GM23248 (cell line): ENCODE measurements around the gene ZNF226. TPM values are rescaled to one million over a fixed set of nuclear protein-coding genes. Genes with fewer than 3 reads are reported as not detected.
"Not testable (repeated sequence)": the region's sequence is repeated elsewhere in the genome, so short reads cannot be mapped to it uniquely, and the experiment has no call there.

Source experiments
- DNase-seq: peaks from one replicate; pipeline ENCODE4 v3.0.0-alpha.2; 2015
- H2AFZ ChIP-seq: fragments of 200-600 bp; sonication (generic); 2 replicates; pipeline ENCODE4 v1.6.1; 2016; ENCODE audit warnings: antibody characterized with exemption
- H3F3A ChIP-seq: fragments of 200-600 bp; sonication (generic); 2 replicates; pipeline ENCODE4 v1.6.1; 2016; ENCODE audit warnings: mild to moderate bottlenecking, antibody characterized with exemption, mixed run types; ENCODE audit not compliant: insufficient read depth
- H3K27ac ChIP-seq: fragments of 200-600 bp; sonication (generic); 2 replicates; pipeline ENCODE4 v1.5.1; 2016; ENCODE audit warnings: mild to moderate bottlenecking
- H3K27me3 ChIP-seq: fragments of 200-600 bp; sonication (generic); replicated peaks from 2 replicates; pipeline ENCODE4 v1.6.1; 2016; ENCODE audit warnings: mild to moderate bottlenecking; ENCODE audit not compliant: insufficient read depth
- H3K36me3 ChIP-seq: fragments of 200-600 bp; sonication (generic); 2 replicates; pipeline ENCODE4 v1.6.1; 2016; ENCODE audit warnings: low read depth, mild to moderate bottlenecking
- H3K4me1 ChIP-seq: fragments of 200-600 bp; sonication (generic); 2 replicates; pipeline ENCODE4 v1.6.1; 2016; ENCODE audit warnings: mild to moderate bottlenecking; ENCODE audit not compliant: insufficient read depth
- H3K4me2 ChIP-seq: fragments of 200-600 bp; sonication (generic); one replicate; pipeline ENCODE4 v1.6.1; 2016; ENCODE audit warnings: mild to moderate bottlenecking; ENCODE audit not compliant: unreplicated experiment
- H3K4me3 ChIP-seq: fragments of 200-600 bp; sonication (generic); 2 replicates; pipeline ENCODE4 v1.5.1; 2016; ENCODE audit warnings: mild to moderate bottlenecking
- H3K79me2 ChIP-seq: fragments of 200-600 bp; sonication (generic); 2 replicates; pipeline ENCODE4 v1.6.1; 2016; ENCODE audit warnings: mild to moderate bottlenecking; ENCODE audit not compliant: insufficient read depth
- H3K9ac ChIP-seq: fragments of 200-600 bp; sonication (generic); 2 replicates; pipeline ENCODE4 v1.6.1; 2016; ENCODE audit warnings: mild to moderate bottlenecking
- H3K9me2 ChIP-seq: fragments of 200-600 bp; sonication (generic); 2 replicates; pipeline ENCODE4 v1.6.1; 2016; ENCODE audit warnings: mixed run types, mild to moderate bottlenecking, moderate library complexity; ENCODE audit not compliant: insufficient read depth
- H3K9me3 ChIP-seq: fragments of 200-600 bp; sonication (generic); one replicate; pipeline ENCODE4 v1.6.1; 2017; ENCODE audit warnings: low read depth
- H4K20me1 ChIP-seq: fragments of 200-600 bp; sonication (generic); 2 replicates; pipeline ENCODE4 v1.6.0; 2016; ENCODE audit not compliant: insufficient read depth
- EZH2 ChIP-seq: fragments of 200-600 bp; sonication (generic); IDR thresholded peaks from 2 replicates; pipeline ENCODE4 v1.6.1; 2018; ENCODE audit warnings: antibody characterized with exemption, mild to moderate bottlenecking; ENCODE audit not compliant: insufficient read depth, poor library complexity, severe bottlenecking
- EZH2phosphoT487 ChIP-seq: fragments of 200-600 bp; sonication (generic); IDR thresholded peaks from 2 replicates; pipeline ENCODE4 v1.6.1; 2018; ENCODE audit warnings: antibody characterized with exemption, moderate library complexity, mild to moderate bottlenecking, low read depth; ENCODE audit not compliant: insufficient read depth
- WGBS, 2 experiments: methylation state at CpG; one replicate each; pipeline ENCODE4 v1.1.6; 2015 to 2017; ENCODE audit warnings: low lambda C conversion rate in 2 of 2, low coverage in 1 of 2; ENCODE audit errors: missing lambda C conversion rate in 2 of 2; 5-methylcytosine and 5-hydroxymethylcytosine counted together
- in situ Hi-C: fragments of 300-500 bp; cut with MboI; formaldehyde crosslinking; loops from 2 replicates; pipeline ENCODE4 v1.15.0; 2020
- polyA plus RNA-seq: library from polyadenylated mRNA; unstranded; fragments of >200 nt; fragmentation: Nextera tagmentation; extraction: Ambion mirVana; gene quantifications from 2 replicates; pipeline ENCODE4 v1.2.1, GENCODE V29; 2016
- total RNA-seq: library from RNA; depleted of rRNA; stranded (reverse); fragments of >200 nt; shearing (Covaris generic); gene quantifications from 2 replicates; pipeline ENCODE4 v1.2.3, GENCODE V29; 2014; rRNA removed

ZNF226 gene
- 20.1 and 32.5 TPM in 2 replicates for total RNA-seq
- polyA plus RNA-seq: 27.1 and 30.3 TPM in 2 replicates

DNA sequence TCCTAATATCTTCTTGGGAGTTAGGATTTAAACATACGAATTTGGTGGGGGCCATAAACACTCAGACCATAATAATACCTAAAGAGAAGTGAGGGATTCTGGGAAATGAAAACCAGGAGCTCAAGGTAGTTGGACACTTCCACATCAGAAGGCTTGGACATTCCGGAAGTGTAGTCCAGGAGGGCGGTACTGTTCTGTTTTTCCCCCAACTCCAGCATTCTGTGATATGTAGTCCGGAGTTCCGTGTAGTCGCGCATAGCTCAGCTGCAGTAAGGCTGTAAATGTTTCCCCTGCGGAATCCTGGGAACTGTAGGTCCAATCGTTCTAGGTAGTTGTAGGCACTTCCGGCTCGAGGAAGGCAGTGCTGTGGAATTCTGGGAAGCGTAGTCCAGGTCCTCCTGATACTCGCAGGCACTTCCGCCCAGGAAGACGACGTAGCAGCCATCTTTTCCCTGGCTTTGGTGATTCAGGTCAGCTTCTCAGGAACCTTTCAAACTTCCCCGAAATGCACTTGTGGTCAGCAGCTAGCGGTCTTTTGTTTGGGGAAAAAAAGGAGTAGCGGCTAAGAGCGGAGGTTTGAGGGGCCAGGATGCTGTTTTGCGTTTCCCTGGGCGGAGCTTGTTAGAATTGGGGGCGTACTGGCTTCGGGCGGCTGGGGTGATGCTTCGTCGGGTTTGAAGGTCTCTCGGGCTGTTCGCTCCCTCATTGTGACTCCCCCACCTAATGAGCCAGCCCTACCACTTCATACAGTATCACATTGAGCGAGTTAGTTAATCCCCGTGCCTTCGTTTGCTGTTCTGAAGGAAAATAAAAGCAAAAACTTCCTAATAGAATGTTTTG is at the start of gene ZNF226:
Gene ZNF226 (plus strand): TSS at position 428 of the 840 bp plus-strand sequence. CDS start 4,981 bp downstream, outside the sequence.
- Histone ChIP-seq H3K9ac (peak within 1 kb of the TSS; percentile 91), H2AFZ (peak within 1 kb of the TSS; percentile 93), H3K9me3 (no peaks in the 10 kb centered on the region), H3K36me3 (peaks cover 12% of the 10 kb centered on the region; the same call in 1 of the 2 replicates), H3F3A (peaks cover 14% of the 10 kb centered on the region; the same call in 1 of the 2 replicates), H4K20me1 (no peaks in the 10 kb centered on the region), H3K27ac (peak within 1 kb of the TSS; percentile 89), H3K4me1 (peaks cover 4% of the 10 kb centered on the region; the same call in 1 of the 2 replicates), H3K4me3 (peak within 1 kb of the TSS; percentile 87), H3K27me3 (no peaks in the 10 kb centered on the region), H3K9me2 (no peaks in the 10 kb centered on the region), H3K79me2 (peaks cover 48% of the 10 kb centered on the region), H3K4me2 (peak within 1 kb of the TSS; percentile 84)
- peak; percentile 99 for DNase-seq
- TF ChIP-seq EZH2 (no peak), EZH2phosphoT487 (no peak)
- in situ Hi-C loops: no loop called here
- 1% methylated on average over 32 of the region's 32 CpGs for WGBS, 2 experiments

GRCh38 chr19:44121162-44121561 is 43.7 kb upstream of the ZNF226 start:
- H3K9me3 ChIP-seq, H3K9ac ChIP-seq, H3K4me1 ChIP-seq, H3K9me2 ChIP-seq, H3K4me3 ChIP-seq, in situ Hi-C loops, H3K4me2 ChIP-seq, H3K27me3 ChIP-seq, DNase-seq, H3K27ac ChIP-seq, H2AFZ ChIP-seq, H4K20me1 ChIP-seq, H3F3A ChIP-seq: not testable (repeated sequence)
- 86 to 89% methylated on average over 4 of the region's 4 CpGs for WGBS, 2 experiments
- Histone ChIP-seq H3K79me2 (peaks cover 33% of the 10 kb centered on the region), H3K36me3 (peaks cover 63% of the 10 kb centered on the region)

DNA sequence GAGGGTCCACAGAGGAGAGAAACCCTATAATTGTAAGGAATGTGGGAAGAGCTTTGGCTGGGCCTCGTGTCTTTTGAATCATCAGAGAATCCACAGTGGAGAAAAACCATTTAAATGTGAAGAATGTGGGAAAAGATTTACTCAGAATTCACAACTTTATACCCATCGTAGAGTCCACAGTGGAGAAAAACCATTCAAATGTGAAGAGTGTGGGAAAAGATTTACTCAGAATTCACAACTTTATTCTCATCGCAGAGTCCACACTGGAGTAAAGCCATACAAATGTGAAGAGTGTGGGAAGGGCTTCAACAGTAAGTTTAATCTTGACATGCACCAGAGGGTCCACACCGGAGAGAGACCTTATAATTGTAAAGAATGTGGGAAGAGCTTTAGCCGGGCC is 32.9 kb upstream of the ZNF226 start:
- in situ Hi-C loops: no loop called here
- Histone ChIP-seq H2AFZ (no peak overlapping the region), H3K9ac (no peak overlapping the region), H3K4me3 (no peak overlapping the region), H3K4me1 (no peaks in the 10 kb centered on the region), H3K27ac (no peak overlapping the region), H3K79me2 (no peaks in the 10 kb centered on the region), H3K36me3 (peaks cover 40% of the 10 kb centered on the region), H4K20me1 (no peaks in the 10 kb centered on the region), H3K9me2 (no peaks in the 10 kb centered on the region), H3F3A (no peaks in the 10 kb centered on the region), H3K27me3 (no peaks in the 10 kb centered on the region), H3K9me3 (no peaks in the 10 kb centered on the region), H3K4me2 (no peak overlapping the region)
- no peak for TF ChIP-seq EZH2
- no peak for TF ChIP-seq EZH2phosphoT487
- DNase-seq: no peak
- 86 to 90% methylated on average over 5 of the region's 5 CpGs for WGBS, 2 experiments

- H3K79me2 ChIP-seq: peaks cover 52% of the 10 kb centered on the region
- no peak for TF ChIP-seq EZH2
- no peak for TF ChIP-seq EZH2phosphoT487
- peak; percentile 88 for DNase-seq
- H3K4me3 ChIP-seq: peak within 1 kb of the TSS; percentile 88
- 1% methylated on average over 41 to 52 of the region's 52 CpGs for WGBS, 2 experiments
- H4K20me1 ChIP-seq: no peaks in the 10 kb centered on the region
- no peaks in the 10 kb centered on the region; the same call in 1 of the 2 replicates for H3K36me3 ChIP-seq
- H2AFZ ChIP-seq: peak within 1 kb of the TSS; percentile 97
- in situ Hi-C loops: no loop called here
- H3K9me2 ChIP-seq: no peaks in the 10 kb centered on the region
- no peaks in the 10 kb centered on the region for H3F3A ChIP-seq
- peak within 1 kb of the TSS; percentile 88 for H3K4me2 ChIP-seq
- peak within 1 kb of the TSS; percentile 44 for H3K27ac ChIP-seq
- no peaks in the 10 kb centered on the region for H3K27me3 ChIP-seq
- no peaks in the 10 kb centered on the region for H3K9me3 ChIP-seq
- H3K4me1 ChIP-seq: peaks cover 14% of the 10 kb centered on the region
- peak within 1 kb of the TSS; percentile 79 for H3K9ac ChIP-seq
Measured at GRCh38 chr19:44141191-44142058, 23.5 kb upstream of the ZNF226 start, which contains the start of gene ZNF234. Gene ZNF234, plus strand, starts transcription at chr19:44141554. Its CDS starts 3,079 bp downstream, at chr19:44144633.
